ENCODE data around the gene FOLR1.

FOLR1 gene

DNA sequence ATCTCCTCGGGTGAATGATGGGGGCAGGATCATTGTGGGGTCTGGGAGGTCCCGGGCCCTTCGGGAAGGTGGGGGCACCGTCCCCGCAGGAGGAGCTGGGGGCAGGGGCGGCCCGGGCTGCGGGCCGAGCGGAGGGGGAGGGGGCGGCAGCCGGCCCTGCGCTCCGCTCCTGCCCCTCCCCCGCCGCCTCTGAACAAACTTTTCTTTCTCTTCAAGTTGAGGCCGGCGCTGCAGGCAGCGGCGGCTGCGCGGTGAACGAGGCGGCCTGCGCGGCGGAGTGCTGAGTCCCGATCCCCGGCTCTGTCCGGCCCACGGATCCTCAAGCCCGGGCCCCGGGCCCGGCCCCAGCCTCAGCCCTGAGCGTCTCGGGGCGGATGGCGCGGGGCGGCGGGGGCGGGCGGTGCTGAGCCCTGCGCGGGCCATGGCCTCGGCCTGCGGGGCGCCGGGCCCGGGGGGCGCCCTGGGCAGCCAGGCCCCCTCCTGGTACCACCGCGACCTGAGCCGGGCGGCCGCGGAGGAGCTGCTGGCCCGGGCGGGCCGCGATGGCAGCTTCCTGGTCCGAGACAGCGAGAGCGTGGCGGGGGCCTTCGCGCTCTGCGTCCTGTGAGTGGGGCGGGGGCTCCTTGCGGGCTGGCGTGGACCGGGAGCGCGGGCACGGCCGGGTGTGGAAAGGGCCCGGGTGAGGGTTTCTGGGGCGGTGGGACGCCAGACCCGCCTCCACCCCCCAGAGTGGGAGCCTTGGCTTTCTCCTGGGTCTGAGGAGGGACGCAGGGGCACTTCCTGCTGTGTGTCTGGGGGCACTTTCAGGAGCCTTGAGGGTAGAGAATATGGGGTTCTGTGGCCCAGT, 32.8 kb downstream of the FOLR1 start, which contains the start of gene INPPL1:
Gene INPPL1 (plus strand): TSS at position 204 of the 847 bp plus-strand sequence. CDS start 218 bp downstream, at position 422.
- DNase-seq: peak; percentile 54 to 62

DNA sequence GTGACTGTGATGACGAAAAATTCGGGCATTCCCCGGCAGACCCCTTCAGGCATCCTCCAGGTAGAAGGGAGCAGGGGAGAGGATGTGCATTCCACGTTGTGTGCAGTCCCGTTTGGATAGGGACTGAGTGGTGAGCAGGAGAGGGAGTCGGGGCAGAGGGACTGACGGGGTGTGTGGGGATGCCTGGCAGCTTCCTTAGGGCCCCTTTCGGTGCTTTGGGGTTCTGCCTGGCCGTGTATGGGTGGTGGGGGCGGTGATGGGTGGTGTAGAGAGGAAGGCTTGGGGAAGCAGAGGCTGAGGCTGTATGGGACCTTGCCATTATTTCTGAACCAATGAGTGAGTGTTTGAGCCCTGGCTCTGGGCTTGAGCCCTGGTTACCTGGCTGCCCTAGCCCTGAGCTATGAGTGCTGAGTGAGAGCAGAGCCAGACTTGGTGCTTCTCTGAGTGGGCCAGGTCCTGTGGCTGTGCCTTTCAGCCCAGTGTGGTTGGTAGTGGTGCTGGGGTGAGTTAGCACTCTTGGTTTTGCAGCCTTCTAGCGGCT, 33.5 kb downstream of the FOLR1 start:
- peak in 1 of 2 experiments; percentile 66 for DNase-seq

DNA sequence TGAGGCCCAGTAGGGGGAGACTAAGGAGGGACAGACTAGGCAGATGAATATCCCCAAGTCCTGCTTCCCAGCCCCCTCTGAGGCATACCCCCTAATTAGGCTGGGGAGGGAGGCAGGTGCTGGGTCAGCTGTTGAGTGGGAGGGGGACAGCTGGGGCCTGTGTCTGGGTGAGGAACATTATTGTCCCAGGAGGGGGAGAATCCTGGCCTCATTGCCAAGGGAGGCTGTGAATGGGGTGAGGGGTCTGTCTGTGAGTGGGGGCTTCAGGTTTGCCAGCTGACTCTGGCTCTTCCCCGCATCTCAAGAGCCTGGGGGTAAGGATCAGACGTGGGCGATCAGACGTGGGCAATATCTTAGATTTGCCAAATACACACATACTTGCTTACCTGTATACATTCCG, 34.8 kb downstream of the FOLR1 start:
- DNase-seq: peak in 1 of 2 experiments; percentile 12

DNA sequence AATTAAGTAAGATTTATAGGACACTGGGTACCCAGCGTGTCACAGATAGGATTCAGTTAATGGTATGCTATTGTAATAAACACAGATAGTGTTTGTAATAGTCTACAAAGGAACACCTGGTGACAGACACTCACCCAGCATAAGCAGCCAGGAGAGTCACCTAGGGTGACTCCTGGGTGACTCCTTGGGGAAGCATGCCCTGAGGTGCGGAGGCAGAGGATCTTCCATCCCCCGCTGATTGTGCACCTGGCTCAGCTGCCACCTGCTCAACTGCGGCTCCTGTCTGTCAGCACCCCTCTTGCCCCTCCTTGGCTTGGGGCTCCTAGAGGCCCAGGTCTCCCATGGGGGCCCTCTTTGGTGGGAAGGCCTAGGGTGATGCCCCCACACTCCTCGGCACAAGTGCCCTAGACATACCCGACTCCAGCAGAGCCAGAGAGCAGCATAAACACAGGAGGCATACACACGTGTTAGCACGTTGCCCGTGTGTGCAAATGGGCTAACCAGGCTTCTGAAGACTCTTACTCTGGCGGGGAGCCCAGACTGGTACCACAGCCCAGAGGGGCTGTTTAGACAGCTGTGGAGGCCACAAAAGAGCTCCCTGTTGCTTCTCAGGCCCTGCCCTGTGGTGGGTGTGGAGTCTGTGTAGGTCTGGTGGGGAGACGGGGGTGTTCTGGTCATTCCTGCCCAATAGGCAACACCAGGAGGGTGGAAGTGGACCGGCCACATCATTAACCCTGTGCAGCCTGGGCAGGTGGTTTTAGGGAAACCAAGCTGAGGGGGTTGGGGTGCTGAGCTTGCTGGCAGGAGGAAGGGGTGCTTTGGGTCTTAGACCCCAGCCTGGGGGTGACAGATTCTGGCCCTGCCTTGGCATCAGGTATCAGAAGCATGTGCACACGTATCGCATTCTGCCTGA, 35.6 kb downstream of the FOLR1 start:
- DNase-seq: peak in 1 of 2 experiments; percentile 14

DNA sequence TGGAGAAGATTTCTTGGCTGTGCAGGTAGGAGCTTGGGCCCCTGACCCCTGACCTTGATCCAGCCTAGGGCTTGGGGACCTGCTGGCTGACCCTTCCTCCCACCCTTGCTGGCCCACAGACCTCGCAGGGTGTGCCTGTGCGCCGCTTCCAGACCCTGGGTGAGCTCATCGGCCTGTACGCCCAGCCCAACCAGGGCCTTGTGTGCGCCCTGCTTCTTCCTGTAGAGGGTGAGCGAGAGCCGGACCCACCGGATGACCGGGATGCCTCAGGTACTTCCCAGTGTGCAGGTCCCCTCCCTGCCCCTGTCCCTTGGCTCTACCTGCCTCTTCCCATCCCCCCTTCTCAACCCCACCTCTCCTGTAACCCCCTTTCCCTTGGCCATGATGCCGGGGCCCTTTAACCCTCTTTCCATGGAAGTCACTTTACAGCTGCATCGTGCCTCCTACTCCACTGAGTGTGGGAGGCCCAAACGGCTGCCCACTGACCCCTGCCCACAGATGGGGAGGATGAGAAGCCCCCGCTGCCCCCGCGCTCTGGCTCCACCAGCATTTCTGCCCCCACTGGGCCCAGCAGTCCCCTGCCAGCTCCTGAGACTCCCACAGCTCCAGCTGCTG, 36.4 kb downstream of the FOLR1 start:
- DNase-seq: peak in 1 of 2 experiments; percentile 11

DNA sequence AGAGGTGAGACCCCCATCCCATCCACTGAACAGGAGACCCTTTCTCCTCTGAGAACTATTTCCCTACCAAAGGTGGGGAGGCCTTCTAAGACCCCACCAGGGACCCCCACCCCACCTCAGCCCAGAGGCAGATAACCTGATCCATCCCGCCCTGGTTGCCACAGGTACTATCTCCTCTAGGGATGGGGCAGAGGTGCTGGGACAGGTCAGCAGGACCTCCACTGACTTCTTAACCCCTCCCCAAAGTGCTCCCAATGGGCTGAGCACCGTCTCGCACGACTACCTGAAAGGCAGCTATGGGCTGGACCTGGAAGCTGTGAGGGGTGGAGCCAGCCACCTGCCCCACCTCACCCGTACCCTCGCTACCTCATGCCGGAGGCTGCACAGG, 36.9 kb downstream of the FOLR1 start:
- no peak for DNase-seq

DNA sequence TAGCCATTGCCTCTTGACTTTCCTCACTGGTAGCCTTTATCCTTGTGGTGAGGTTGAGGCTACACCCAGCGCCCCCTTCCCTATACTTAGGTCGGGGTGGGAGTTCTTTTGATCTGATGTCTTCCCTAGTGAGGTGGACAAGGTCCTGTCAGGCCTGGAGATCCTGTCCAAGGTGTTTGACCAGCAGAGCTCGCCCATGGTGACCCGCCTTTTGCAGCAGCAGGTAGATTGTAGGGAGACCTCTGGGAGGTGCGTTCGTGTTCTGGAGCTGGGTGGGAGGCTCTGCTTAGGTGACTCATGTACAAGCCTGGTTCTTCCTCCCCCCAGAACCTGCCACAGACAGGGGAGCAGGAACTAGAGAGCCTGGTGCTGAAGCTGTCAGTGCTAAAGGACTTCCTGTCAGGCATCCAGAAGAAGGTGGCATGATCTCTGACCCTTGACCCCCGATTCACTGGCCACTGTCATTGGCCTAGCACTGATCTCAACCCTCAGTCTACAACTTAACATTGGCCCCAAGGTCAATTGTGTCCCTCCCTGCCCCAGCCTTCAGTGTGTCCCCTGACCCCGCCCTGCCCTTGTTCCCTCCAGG, 37.5 kb downstream of the FOLR1 start:
- DNase-seq: no peak

DNA sequence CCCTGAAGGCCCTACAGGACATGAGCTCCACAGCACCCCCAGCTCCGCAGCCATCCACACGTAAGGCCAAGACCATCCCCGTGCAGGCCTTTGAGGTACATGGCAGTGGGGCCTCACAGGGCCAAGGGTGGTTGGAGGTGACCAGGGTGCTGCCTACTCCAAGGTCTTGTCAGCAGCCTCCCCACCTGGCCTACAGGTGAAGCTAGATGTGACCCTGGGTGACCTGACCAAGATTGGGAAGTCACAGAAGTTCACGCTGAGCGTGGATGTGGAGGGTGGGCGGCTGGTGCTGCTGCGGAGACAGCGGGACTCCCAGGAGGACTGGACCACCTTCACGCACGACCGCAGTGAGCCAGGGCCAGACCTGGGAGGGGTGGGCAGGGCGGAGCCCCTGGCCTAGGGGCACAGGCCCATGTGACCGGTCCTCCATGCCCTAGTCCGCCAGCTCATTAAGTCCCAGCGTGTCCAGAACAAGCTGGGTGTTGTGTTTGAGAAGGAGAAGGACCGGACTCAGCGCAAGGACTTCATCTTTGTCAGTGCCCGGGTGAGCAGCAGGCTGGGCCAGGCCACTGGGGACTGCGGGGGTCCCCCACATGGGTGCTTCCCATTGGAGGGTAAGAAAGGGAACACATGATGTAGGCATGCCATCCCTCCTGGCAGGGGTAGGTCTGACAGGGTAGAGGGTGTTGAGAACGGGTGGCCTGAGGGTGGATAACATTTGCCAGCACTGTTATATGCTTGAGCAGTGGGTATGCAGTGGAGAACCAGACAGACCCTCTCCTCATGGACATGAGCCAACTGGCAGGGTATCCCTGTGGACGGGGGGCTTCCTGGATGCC, 38.2 kb downstream of the FOLR1 start:
- peak in 1 of 2 experiments; percentile 9 for DNase-seq

DNA sequence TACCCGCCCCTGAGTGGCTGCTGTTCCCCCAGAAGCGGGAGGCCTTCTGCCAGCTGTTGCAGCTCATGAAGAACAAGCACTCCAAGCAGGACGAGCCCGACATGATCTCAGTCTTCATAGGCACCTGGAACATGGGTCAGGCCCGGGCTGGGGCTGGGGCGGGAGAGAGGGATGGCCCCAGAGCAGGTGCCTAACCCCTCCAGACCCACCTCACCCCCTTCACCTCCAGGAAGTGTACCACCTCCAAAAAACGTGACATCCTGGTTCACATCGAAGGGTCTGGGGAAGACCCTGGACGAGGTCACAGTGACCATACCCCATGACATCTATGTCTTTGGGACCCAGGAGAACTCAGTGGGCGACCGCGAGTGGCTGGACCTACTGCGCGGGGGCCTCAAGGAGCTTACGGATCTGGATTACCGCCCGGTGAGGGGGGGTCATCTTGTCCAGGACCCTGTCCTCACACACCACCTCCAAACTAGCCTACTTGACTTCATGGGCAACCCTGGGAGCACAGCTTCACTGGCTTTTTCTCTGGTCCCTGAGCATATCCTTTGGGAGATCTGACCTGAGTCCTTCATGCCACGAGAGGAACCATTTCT, 38.9 kb downstream of the FOLR1 start:
- no peak for DNase-seq

DNA sequence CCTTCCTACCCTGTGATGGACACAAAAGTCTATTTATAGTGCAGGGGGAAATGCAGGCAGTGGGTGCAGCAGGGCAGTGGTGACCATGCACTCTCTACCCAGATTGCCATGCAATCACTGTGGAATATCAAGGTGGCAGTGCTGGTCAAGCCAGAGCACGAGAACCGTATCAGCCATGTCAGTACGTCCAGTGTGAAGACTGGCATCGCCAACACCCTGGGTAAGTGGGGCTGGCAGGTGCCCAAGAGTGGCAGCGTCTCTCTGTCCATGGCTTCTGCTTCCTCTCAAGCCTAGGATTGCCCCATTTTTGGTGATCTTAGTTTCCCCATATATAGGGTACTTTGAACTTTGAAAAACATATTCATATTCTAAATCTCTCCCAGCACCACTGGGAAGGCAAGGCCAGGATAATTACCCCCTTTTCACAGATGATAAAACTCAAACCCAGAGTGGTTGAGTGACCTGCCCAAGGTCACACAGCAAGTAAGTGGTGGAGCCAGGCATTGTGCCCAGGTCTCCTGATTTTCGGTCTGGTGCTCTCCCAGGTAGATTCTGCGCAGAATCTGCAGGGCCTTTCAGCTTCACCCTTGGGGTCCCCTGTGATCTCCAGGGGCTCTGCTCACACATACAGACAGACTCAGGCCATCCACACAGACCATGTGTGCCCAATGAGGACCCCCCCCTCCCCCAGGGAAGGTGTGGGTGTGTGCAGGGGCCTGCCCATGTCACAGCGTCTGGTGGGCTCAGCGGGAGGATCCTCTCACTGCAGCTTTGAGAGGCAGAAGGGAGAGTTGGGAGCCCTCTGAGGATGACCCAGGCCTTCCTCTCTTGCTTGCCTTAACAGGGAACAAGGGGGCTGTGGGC, 39.7 kb downstream of the FOLR1 start:
- DNase-seq: no peak

DNA sequence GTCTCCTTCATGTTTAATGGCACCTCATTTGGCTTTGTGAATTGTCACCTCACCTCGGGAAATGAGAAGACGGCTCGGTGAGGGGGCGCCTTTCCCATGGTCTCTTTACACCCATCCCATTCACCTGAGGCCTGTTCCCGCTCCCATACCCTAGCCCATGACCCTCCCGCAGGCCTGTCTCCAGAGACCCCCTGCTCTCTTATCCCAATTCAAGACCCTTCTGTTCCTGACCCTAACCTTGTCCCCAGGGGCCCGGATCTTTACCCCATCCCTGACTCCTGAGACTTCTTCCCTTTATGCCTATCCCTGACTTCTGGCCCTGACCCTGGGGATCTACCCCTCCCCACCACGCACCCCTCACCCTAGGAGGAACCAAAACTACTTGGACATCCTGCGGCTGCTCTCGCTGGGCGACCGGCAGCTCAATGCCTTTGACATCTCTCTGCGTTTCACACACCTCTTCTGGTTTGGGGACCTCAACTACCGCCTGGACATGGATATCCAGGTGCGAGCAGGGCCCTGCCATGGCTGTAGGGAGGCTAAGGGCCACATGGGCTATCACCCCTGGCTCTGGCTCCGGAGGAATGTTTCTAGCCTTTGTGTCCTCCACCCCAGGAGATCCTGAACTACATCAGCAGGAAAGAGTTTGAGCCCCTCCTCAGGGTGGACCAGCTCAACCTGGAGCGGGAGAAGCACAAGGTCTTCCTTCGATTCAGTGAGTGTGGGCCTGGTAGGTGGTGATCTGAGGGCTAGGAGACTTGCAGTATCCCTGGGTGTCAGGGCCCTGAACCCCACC, 40.5 kb downstream of the FOLR1 start:
- no peak for DNase-seq

DNA sequence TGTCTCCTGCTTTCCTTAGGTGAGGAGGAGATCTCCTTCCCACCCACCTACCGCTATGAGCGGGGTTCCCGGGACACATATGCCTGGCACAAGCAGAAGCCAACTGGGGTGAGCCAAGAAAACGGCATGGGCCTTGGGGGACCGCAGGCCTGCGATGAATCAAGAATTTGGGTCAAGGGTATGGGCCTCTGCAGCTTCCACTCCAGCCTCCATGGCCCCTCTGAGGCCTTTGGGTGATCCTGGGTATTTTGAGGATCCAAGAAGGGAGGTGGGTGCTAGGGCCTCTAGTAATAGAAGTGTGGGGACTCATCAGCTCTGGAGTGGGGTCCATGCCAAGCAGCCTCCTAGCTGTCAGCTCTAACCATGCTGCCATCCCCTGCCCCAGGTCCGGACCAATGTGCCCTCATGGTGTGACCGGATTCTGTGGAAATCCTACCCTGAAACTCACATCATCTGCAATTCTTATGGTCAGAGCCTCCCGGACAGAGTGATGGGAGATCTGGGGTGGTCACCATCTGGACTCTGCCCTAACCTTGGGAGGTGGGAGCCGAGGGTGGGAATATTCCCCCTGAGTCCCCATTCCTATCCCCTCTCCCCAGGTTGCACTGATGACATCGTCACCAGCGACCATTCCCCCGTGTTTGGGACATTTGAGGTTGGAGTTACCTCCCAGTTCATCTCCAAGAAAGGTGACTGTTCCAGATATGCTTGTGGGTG, 41.3 kb downstream of the FOLR1 start:
- no peak for DNase-seq

DNA sequence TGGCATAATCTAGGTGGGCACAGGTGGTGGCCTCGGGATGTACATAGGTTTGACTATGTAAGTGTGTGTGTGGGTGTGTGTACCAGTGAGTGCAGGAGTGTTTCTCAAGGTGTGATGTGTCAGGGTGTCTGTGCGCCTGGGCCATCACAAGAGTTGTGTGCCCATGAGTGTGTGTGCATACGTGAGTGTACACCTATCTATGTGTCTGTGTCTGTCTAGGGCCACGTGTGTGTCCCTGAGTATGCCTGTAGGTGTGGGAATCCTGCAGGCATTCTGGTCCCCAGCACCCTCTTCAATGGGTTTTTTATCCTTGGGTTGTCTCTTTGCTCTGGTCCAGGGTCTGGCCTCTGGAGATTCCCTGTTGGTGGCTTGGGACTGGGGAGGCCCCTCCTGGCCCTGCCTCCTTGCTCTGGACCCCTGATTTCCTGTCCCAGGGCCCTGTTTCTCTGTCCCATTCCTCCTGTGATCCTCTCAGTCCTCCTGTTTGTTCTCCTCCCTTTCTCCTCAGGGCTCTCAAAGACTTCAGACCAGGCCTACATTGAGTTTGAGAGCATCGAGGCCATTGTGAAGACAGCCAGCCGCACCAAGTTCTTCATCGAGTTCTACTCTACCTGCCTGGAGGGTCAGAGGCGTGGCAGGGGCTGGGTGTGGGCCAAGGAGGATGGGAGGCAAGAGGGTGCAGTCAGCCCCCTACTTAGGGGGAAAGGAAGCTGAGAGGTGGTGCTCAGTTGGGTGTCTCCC, 42.0 kb downstream of the FOLR1 start:
- DNase-seq: no peak

DNA sequence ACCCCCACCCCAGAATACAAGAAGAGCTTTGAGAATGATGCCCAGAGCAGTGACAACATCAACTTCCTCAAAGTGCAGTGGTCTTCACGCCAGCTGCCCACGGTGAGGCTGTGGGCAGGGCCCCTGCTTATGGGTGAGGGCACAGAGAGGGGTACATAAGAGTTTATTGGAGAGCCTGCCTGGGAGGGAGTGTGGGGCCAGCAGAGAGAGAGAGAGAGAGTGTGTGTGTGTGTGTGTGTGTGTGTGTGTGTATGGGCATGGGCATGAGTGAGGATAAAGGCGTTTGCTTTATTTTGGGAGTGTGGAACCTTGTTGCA, 42.5 kb downstream of the FOLR1 start:
- DNase-seq: no peak

DNA sequence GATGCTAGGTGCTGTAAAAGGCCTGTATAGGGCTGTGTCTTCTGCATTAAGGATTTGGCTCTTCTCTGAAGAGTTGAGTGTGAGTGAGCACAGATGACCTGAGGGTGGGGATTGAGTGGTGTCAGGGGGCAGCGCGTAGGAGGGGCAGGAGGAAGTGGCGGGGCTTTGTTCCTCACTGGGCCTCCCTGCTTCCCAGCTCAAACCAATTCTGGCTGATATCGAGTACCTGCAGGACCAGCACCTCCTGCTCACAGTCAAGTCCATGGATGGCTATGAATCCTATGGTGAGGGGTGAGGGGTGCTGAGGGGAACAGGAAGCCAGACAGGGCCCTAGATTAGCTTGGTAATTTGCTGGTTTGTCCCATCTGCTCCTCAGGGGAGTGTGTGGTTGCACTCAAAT, 43.0 kb downstream of the FOLR1 start:
- DNase-seq: no peak

DNA sequence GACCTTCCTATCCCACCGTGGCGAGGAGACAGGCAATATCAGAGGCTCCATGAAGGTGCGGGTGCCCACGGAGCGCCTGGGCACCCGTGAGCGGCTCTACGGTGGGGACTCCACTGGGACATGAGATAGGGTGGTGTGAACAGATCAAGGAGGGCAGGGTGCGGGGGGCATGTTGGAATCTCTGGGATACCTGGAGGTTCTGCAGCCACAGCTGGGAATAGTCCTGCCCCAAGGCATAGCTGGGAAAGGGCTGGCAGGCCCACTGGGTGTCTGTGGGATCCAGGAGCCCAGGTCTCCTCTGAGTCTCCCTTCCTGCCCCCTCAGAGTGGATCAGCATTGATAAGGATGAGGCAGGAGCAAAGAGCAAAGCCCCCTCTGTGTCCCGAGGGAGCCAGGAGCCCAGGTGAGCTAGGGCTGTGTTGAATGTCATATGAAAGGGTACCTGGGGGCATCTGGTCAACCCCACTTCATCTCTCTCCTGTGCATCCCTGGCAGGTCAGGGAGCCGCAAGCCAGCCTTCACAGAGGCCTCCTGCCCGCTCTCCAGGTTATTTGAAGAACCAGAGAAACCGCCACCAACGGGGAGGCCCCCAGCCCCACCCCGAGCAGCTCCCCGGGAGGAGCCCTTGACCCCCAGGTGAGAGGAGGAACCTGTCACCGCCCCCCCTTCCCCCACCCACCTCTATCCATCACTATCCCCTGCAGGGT, 43.6 kb downstream of the FOLR1 start:
- DNase-seq: no peak

DNA sequence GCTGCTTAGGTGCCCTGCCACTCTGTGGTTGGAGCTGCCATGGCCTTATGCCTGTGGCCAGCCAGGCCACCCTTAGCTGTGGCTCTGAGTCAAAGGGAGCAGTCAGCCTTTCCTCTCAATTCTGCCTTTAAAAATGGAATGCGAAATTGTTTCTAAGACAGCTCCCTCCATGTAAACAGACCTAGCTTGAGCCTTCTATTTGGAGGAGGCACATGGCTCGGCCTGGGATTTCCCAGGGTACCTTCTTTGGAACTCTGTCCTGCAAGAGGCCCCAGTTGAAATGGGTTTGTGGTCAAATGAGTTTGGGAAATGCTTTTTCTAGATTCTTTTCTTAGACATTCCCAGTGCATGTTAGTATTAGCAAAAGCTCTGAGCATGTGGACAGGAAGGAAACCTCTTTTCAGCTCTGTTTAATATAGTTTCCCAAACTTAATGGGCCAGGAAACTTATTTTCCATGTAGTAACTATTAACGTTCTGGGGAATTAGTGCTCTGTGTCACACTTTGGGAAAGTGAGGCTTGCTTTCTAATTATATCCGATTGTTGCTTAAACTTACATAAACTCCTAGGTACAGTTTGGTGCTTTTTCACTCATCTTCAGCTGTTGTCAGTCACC, 44.2 kb downstream of the FOLR1 start:
- no peak for DNase-seq
